Right renal pelvis (tissue), 4 donors: ENCODE results near the gene PLEKHB2. TPM values are rescaled to one million over a fixed set of nuclear protein-coding genes. Genes with fewer than 3 reads are reported as not detected.
"Not testable (repeated sequence)": the region's sequence is repeated elsewhere in the genome, so short reads cannot be mapped to it uniquely, and the experiment has no call there.

Source experiments
- DNase-seq, 4 donors: peaks; one replicate each; pipeline ENCODE4 v3.0.0-alpha.2; 2013; ENCODE audit warnings: low read depth in 4 of 4, low spot score in 3 of 4, missing footprints in 1 of 4
- polyA plus RNA-seq, 4 donors: library from polyadenylated mRNA; unstranded; fragments of 120-200 nt; gene quantifications; one replicate each; pipeline ENCODE4 v1.2.1, GENCODE V29; 2013; ENCODE audit not compliant: insufficient read length in 4 of 4

PLEKHB2 gene, protein sequence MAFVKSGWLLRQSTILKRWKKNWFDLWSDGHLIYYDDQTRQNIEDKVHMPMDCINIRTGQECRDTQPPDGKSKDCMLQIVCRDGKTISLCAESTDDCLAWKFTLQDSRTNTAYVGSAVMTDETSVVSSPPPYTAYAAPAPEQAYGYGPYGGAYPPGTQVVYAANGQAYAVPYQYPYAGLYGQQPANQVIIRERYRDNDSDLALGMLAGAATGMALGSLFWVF
- 10 to 100 TPM; 87.9 to 97.3 (median 88.9) TPM for polyA plus RNA-seq

DNA sequence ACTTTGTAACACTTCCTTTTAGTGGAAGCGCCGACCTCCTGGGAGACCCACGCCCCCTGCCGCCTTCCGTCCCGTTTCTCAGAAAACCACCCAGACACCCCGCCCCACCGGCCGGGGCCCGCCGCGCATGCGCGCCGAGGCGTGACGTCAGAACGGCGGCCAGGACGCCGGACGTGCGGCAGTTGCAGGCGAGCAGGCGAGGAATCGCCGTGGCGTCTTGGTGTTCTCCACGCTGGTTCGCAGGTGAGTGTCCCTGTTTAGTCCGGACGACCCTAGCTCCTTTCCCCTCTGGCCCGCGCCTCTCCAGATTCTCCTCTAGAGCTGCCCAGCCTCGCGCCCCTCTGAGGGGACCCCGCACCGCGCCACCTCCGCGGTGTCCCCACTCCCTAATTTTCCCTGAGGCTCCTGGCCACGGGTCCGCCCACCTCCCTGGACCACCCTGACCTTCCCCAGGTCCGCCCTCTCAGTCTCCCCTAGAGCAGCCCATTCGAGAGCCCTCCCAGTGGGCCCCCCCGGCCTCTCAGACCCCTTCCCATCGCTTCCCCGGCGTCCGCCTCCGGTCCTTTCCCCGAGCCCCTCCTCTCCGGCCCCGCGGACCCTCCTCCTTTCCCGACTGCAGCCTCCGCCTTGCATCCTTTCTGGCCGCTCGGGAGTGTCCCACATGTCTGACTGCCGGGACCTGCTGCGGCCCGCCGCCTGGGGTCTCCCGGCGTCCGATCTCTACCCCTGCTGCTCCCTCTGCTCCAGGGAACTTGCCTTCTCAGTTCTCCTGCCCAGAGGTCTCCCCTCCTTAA lies at the start of gene PLEKHB2:
PLEKHB2 (plus strand) TSS at position 181 of the 794 bp plus-strand sequence. CDS start 15,606 bp downstream, outside the sequence.
- DNase-seq = peak; percentile 83 to 92 (median 86)

DNA sequence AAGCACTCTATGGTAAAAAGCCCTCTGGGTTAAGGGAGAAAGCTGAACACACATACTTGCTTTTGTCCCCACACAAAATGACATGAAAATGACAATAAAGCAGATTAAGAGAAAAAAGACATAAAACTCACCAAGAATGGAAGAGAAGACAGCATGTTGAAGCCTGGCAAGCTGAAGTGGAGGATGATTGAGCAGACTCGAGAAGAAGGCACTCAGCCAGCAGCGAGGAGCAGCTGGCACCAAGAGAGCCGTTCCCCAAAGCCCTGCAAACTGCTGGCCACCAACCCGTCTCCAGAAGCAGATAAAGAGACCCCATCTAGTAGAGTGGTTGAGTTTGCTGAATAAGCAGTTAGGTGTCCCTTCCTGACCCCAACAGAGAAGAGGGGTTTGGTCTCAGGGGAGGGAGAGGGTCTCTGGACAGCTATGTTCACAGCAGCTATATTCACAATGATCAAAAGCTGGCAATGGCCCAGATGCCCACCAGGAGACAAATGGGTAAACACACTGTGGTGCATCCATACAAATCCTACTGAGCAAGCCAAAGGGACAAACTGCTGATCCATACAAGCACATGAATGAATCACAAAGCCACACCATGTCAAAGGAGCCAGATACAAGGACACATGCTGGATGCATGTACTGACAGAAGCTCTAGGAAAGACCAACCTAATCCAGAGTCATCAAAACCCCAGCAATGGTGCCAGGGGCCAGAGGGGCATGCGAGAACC lies 48.8 kb upstream of the PLEKHB2 start:
- DNase-seq = no peak

DNA sequence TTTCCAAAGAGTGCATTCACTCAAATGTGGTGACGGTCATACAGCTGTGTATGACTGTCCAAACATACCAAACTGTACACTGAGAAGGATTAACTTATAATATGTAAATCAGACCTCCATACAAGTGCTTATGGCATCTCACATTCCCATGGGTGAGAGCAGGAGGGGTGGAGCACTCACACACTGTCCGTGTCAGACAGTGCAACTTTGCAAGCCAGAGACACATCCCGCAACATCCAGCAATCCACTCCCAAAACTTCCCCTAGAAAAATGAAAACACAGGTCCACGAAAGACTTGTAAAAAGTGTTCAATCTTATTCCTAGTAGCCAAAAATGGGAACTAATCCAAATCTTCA lies 48.2 kb upstream of the PLEKHB2 start:
- DNase-seq = no peak

DNA sequence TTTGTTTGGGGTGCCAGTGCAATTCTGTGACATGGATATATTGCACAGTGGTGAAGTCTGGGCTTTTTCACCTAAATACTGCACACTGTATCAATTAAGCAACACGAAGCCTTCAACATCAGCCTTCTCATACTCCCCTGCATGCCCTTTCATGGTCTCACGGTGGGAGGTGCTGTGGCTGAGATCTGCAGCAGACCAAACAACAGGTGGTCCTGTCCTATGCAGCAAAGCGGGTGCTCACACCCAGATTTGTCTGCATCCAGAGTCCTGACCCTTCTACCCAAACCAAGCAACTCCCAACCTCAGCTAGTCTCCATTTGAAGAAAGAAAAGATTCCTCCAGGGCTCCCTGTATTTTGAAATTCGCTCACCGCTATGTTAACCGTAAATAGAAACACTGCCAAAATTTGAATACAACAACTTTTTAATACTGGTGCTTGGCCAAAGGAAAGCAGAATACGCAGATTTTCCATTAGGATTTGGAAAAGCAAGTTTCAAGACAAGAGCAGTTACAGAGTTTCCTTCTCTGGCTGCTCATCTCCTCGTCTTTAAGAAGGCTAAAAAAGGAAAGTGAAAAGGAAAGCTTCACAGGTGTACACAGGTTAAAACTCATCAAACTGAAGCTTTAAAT lies 46.8 kb upstream of the PLEKHB2 start:
- DNase-seq = no peak

DNA sequence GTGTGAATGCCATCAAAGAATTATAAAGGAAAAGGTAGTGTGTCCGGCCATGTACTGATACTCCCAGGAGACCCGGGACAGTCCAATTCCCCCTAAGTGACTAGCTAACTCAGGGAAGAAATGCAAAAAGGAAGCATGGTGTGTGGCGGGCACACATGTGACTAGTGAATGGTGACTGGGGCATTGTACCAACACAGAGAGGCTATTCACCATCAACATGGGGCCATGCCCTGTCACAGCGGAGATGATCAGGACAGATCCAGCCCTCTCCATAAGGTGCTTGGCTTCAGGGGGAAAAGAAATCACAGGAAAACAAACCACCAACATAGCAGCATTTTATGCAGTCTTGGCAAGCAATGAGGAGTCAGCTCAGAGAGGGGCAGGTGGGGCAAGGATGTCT lies 46.2 kb upstream of the PLEKHB2 start:
- DNase-seq = no peak

DNA sequence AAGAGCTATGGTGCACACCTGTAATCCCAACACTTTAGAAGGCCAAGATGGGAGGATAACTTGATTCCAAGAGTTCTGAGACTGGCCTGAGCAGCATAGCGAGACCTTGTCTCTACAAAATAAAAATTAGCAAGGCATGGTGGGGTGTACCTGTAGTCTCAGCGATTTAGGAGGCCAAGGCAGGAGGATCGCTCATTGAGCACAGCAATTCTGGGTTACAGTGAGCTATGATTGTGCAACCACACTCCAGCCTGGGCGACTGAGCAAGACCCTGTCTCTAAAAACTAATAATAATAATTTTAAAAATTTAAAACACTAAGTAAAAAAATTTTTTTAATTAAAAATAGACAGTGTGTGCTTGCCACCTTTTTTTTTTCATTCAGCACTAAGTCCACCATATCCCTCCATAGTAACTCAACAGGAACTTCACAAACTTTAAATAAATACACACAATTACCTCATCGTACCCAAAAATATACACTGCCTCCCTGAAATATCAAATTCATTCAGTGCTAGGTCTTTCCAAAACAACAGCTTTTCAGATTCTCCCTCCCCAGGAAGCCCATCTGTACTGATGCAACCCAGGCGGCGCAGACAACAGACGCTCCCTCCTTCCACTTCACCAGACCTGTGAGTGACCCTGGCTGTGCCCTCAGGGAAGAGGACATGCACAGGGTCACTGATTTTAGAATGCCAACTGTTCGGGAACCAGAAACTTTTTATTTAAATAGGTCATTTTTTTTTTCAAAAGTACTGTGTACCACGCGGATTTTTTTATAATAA lies 41.4 kb upstream of the PLEKHB2 start:
- DNase-seq = no peak

DNA sequence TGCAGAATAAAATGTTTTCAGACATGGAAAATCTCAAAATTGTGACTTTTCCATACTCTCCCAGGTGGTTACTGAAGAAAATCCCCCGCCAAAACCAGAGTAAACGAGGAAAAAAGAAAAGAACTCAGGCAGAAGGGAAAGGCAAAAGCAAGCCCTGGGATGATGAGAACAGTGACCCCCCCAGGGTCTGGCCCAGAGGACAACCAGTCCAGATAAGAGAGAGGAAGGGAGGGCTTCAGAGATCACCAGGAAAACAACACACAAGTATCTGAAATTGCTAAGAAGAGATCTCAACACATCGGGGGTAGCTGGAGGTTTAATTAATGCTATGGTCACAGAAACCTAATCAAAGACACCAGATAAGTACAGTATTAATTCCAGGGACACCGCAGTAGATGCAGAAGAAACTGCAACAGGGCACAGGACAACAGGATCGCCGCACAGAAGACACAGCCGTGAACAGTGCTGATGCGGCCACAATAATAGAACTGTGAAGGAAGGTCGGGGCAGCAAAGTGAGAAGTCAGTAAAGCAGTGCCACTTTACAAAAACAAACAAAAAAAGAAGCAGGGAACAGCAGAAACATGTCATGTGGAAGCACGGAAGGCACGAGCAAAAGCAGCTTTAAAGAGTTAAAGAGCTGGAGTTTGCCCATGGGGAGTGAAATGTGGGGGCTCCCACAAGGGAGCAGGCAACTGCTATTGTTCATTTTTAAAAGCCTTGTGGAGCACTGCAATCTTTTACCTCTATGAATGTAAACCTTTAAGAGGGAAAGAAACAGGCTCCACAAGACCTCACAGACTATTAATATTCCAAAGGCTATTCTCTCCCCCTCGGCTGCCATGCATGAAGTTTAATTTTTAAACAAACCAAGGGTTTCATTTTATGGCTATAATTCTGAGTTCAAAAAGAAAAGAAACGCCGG lies 40.3 kb upstream of the PLEKHB2 start:
- DNase-seq = no peak

DNA sequence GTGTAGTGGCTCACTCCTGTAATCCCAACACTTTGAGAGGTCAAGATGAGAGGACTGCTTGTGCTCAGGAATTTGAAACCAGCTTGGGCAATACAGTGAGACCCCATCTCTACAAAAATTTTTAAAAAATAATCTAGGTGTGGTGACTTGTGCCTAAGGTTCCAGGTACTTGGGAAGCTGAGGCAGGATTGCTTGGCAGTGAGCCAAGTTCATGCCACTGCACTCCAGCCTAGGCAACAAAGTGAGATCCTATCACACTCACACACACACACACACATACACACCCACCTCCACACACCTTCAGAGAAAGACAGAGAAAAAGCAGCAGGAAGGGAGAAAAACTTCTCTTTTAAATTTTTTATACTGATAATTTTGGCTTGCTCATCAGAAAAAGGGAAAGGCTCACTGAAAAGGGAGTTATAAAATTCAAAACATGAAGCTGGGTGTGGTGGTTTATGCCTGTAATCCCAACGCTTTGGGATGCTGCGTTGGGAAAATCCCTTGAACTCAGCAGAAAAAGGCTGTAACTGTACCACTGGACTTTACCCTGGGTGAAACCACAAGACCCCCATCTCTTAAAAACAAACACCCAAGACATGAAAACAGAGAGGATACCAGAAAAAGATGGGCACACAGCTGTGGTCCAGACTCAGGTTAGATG lies 37.5 kb upstream of the PLEKHB2 start:
- no peak for DNase-seq

DNA sequence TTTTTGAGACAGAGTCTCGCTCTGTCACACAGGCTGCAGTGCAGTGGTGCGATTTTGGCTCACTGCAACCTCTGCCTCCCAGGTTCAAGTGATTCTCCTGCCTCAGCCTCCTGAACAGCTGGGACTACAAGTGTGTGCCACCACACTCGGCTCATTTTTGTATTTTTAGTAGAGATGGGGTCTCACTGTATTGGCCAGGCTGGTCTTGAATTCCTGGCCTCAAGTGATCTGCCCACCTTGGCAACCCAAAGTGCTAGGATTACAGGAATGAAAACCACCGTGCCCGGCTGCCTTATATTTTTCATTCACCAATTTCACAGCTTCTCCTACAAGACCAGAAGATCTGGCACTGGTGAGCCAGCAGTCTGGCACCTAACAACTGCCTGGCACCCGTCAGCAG lies 37.0 kb upstream of the PLEKHB2 start:
- not testable (repeated sequence) for DNase-seq

DNA sequence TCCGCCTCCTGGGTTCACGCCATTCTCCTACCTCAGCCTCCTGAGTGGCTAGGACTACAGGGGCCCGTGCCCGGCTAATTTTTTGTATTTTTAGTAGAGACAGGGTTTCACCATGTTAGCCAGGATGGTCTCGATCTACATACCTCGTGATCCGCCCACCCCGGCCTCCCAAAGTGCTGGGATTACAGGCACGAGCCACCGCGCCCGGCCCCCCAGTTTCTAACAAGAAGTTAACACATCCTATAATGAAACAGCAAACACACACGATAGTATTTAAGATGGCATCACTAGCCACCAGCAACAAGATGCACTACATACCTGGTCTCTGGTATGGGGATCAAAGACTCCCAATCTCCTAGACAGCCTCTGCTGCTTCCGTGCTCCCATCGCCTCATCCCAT lies 29.6 kb upstream of the PLEKHB2 start:
- DNase-seq = not testable (repeated sequence)

DNA sequence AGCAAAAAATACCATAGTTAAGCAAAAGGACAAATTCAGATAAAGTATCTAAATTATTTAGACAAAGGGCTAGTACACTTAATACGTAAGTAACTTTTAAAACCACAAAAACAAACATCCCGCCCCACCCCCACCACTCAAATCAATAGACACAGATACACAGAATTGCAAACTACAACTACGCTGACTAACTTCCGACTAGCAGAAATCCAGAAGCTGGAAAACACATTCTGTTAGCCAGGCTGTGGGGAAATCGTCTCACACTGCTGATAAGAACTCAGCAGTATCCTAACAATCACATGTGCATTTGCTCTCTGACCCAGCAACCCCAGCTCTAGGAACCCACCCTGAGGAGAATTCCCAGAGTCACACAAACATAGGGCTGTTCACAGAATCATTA lies 28.4 kb upstream of the PLEKHB2 start:
- no peak for DNase-seq

DNA sequence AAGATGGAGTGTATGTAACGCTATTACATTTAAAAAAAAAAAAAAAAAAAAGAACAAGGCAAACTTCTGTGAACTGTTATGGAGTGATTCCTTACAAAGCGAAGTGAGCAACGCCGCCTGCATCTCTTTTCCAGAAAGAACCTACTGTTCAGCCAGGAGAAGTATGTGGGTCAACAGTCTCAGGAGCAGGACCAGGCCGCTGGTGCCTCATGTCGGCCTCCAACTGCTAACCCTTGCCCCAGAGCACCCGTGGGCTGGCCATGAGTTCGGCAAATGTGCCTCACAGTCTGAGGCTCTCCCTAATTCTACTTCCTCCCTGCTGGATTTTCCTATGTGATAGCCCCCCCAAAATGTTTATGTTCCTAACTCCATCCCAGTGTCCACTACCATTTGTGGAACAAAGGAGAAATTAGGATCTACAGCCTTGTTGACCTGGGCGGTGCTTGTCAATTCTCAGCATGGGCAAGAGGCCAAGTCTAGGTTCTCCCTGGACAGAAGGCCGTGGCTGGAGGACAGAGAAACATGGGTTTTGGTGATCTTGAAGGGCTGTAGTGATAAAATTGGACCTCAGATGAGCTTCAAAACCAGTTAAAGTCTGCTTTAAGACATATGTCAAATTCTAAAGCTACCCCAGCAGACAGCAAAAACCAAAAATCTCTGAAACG lies 27.8 kb upstream of the PLEKHB2 start:
- no peak for DNase-seq

DNA sequence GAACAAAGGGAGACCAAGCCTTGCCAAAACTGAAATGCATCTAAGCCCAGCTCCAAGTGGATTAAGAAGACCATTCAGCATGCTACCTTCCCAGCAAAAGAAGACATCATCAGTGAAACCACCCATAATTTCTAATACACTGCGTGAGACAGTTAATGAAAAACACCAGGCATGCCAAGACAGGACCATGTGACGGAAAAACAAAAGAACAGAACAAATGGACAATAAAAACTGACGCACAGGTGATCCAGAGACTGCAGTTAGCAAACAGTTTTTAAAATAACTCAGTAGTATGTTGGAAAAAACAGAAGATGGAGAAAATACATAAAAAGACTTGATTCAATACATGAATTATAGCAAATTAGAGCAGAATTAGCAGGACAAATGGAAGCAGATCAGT lies 27.2 kb upstream of the PLEKHB2 start:
- DNase-seq = no peak

DNA sequence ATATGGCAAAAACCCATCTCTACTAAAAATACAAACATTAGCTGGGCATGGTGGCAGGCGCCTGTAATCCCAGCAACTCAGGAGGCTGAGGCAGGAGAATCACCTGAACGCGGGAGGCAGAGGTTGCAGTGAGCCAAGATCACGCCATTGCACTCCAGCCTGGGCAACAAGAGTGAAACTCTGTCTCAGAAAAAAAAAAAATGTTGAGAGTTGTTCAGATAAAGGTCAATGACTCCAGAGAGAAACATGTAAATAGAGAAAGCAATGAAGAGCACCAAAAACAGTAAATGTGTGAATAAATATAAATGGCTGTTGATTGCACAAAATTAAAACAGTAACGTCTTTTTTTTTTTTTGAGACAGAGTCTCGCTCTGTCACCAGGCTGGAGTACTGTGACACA lies 25.2 kb upstream of the PLEKHB2 start:
- DNase-seq = not testable (repeated sequence)

DNA sequence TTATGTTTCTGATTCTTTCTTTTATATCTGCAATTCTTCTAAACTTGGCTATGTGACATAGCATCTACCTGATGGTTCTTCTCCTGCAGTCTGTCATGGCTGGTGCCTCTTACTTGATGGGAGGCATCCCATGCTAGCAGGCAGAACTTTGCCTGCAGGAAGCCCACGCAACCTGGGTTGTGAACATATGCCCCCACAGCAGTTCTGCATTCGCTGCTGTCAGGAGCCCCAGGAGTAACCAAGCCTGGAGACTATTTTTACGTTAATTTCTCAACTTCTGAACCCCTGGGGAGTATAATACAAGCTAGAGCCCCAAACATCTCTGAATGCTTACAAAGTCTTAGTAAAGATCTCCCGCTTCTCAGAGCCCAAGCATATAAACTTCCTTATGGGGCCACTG lies 23.9 kb upstream of the PLEKHB2 start:
- DNase-seq = no peak

DNA sequence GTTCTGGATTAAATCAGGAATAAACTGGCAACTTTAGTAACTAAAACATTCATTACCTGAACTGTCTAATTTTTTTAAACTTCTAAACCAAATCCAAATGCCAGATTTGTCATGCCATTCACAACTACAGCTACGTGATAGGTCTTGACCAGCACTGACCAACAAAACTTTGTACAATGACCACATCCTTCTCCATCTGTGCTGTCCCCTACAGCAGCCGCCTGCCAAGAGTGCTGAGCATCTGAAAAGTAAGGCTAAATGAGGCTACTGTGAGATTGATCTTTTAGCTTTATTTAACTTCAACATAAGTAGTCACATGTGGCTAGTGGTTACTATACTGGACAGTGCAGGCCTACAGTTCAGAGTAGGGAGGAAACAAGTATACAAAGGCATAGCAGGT lies 19.5 kb upstream of the PLEKHB2 start:
- DNase-seq = no peak

DNA sequence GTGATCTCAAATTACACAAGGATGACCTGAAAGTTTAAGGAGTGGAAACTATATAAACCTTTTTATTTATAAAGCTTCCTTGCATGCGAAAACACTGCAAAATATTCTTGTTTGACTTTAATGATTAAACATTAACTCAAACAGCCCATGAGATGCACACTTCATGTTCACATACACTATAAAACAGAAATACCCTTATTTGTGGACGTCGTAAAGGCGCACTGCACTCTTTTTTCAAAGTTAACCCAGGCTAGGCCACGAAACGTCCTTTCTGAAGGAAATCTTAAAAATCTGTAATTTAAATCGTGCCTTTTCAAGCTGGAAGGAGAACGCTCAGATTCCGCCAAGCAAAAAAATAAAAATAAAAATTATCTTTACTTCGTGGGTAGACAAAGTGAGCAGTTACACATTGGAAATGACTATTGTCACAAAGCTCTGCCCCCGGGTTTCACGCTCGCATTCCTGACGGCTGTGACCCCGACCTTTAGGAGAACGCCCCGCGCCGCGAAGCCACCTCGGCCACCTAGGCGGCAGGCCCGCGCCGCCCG lies 12.6 kb upstream of the PLEKHB2 start:
- DNase-seq = peak in 1 of 4 donors; percentile 21
